ENCODE data around the gene GPC6.
A peak's percentile ranks its signal among the peaks of the same experiment; 100 is the strongest.

GPC6 gene

GRCh38 chr13:94317063-94317491 lies 1090.5 kb downstream of the GPC6 start:
- DNase-seq = peak; percentile 70

DNA sequence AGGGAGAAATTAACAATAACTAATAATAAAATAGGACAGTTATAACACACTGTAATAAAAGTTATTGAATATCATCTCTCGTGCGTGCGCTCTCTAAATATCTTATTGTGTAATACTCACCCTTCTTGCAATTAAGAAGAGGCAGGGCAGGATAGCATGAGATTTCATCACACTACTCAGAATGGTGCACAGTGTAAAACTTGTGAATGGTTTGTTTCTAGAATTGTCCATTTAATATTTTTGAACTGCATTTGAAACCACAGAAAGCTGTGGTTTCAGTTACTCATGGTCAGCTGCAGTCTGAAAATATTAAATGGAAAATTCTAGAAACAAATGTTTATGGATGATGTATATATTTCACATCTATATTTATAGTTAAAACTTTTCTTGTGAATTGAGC lies 1091.8 kb downstream of the GPC6 start:
- DNase-seq = no peak

- DNase-seq = no peak
Measured at GRCh38 chr13:94319501-94319900, 1092.9 kb downstream of the GPC6 start.

DNA sequence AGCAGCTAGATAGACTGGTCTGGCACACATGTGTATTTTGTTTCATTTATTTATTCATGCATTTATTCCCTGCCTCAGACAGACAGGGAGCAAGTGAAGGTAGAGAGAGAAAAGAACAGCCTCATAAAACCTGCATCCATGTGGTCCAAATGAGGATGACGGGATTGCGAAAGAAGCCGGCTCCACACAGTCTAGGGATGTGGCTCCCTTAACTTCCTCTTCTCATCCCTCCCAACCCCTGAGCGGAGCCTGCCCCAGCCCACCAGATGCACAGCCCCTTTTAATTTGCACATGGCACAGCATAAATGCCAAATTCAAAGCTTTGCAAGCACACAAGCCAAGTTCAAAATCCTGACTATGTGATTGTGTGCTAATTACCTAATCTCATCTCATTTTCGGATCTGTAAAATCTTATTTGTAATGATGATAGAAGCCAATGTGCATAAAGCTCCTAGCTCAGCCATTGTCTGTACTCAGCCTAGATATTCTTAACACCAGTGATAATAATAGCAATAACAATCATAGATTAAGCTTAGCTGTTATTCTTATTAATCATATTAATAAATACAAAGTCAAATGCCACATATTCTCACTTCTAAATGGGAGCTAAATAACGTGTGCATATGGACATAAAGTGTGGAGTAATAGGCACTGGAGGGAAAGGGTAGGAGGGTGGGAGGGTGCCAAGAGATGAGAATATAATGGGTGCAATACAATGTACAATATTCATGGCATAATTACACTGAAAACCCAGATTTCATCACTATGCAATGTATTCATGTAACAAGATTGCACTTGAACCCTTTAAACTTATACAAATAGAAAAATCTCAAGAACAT lies 1096.5 kb downstream of the GPC6 start:
- no peak for DNase-seq

DNA sequence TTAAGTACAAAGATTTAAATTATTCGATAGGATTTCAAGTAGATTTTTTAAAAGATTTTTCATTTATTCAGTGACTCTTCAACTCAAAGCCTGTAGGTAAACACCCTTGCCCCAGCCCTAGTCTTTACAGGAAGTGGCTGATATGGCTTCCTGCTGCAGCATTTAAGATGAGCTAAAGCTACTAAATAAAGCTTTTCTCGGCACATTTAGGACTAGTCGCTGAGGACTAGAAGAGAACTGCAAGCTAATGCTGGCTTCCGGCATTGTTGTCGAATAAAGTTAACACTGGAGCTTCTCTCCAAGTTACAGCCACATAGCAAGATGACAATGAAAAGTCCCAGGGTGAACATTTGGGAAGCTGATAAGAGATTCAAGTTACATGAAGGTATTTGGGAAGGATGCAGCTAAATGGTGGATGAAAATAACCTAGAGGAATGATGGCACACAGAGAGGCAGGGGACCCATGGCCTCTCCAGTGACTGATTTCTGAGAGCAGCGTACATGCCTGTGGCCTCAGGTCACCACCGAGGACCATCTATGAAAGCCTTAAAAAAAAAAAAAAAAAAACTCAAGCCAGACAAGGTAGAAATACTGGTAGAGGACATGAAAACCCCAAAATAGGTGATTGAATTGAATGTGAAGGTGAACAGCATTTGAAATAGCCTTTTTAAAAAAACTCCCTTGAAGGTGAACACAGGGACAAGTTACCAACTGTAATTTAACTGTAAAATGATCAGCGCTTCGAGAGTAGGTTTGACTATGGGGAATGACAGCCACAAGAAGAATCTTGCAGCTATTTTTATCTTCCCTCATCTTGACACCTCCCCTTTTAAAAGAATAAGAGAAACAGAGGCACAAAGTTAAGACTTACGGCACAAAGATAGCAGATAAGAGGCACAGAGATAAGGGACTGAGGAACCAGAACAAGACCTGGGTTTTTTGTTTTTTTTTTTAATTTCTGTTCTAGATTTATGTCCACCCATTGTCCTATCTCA lies 1097.5 kb downstream of the GPC6 start:
- DNase-seq = peak; percentile 37

DNA sequence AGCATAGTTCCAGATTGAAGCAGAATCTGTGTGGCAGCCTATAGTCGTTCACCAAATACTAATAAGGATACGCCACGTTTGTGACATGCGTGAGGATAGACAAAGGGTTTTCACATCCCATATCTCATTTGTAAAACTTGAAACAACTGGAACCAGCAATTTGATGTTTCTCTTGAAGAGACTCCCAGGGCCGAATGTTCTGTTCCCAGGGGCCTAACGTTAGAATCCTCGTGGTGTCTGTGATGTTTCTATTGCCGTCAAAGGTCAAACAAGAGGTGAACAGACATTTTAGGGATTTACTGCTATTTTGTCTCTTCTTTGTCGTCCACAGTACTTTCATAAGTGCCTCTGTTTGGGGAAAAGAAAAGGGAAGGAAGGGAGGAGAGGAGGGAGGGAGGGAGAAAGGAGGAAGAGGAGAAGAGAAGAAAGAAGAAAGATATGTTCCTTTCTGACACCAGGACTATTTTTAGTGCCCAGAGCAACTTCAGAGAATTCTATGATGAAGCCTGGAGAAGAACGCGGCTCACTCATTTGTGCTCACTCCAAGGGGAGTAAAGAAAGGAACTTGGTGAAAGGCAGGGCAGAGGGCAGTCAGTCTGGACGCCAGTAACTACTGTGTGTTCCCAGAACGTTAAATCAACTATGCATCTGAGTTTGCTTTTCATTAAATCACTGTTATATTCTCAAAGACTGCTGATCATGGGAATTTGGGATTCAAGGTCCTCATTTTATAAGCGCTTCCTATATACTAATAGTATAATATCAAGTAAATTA lies 1098.3 kb downstream of the GPC6 start:
- DNase-seq = no peak

- DNase-seq = no peak
Measured at GRCh38 chr13:94325650-94326049, 1099.0 kb downstream of the GPC6 start.

- DNase-seq = peak; percentile 77
Measured at GRCh38 chr13:94327318-94327717, 1100.7 kb downstream of the GPC6 start.

- no peak for DNase-seq
Measured at GRCh38 chr13:94328381-94329041, 1101.9 kb downstream of the GPC6 start.

DNA sequence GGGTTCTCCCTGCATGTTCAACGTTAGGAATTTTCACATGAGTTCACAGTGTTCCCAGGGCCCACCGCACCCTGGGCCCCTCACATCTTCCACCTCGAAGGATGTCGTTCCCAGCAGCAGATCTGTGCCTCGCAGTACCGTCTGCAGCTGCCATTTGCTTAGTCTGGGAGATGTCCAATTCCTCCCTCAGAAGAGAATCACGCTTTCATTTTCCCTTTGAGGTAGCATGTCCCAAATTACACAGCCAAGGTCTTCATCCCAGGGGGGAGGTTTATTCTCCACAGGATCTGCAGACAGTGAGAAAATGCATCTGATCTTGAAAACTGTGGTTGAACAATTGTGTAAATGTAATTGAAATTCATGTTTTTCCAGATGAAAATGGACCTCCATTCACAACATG lies 1102.7 kb downstream of the GPC6 start:
- no peak for DNase-seq

DNA sequence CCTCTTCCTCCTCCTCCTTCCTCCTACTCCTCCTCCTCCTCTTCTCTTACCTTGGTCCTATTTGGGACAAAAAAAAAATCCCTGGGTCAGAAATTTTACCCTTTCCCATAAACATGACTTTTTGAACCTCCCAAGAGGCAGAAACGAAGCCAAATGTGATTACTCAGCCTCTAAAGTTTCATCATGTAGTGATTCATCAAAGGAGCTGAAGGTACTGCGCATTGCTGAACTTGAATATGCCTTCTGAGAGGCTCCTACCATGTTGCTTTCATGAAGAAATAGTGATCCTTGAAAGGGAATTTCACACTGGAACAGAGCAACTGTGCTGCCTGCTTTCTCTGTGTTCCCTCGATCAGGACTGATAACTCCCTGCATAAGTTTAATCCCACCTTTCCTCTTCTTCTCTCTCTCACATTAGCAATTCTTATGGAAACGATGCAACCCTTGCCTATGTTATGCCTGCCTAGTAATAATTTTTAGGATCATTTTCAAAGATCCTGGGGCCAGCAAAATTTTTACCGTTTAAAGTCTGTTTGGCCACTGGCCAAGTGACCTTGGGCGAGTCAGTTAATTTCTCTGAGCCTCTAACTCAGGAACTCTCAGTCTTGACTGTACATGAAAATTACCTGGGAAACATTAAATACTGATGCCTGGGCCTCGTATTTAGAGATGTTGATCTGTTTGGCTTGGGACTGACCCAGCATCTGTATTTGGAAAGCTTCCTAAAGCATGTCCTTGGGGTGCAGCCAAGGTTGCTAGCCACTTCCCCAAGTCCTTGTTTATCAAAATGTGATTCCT lies 1103.3 kb downstream of the GPC6 start:
- DNase-seq = peak; percentile 28

DNA sequence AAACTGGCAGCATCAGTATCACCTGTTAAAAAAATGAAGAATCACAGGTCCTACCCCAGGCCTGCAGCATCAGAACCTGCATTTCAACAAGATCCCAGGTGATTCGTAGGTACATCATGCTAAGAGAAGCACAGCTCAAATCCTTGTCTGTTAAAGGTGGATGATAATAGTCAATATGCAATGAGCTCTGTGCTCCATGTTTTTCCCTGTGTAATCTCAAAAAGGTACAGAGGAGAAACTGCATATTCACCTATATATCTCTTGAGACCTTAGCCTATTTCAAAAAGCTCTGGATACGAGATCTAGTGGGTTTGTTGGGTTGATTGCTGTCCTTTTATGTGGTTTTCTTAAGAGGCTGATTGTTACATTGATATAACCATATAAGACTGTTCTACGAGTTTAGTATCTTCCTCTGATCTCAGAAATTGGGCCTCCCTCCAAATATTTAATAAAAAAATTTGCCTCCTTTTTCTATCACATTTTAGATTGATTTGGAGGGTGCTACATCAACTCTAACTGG lies 1104.0 kb downstream of the GPC6 start:
- DNase-seq = no peak

- no peak for DNase-seq
Measured at GRCh38 chr13:94331281-94331680, 1104.7 kb downstream of the GPC6 start.

DNA sequence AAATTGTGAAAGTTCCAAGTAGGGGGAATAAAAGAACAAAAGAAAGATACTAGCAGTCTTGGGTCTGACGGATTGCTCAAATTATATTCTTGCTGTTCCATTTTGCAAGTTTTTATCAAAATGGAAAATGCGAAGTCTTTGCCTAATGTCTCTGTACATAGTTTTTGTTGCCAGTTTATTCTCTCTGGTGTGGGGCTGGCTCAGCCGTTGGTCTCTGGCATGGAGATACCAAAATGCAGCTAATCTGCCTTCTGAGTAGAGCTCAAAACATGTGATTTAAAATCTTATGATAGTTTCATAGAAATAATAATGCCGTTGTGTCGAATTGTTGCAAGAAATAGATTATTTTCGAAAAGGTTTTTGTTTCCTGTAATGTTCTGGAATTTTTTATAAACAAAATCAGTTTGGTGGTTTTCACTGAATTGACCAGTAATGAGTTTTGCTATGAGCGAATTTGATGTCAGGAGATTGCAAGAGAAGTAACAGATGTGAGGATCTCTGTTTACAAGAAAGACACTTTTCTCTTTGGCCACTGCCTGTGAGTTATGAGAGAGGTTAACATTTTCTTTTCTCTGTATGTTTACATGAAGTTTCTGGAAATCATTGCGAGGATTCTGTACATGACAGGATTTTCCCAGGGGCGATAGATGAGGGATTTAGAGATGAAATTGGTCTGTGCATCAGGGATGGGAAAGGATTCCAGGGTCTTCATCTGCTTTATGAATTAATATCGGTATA lies 1105.9 kb downstream of the GPC6 start:
- no peak for DNase-seq

- DNase-seq = no peak
Measured at GRCh38 chr13:94333131-94333820, 1106.7 kb downstream of the GPC6 start.

DNA sequence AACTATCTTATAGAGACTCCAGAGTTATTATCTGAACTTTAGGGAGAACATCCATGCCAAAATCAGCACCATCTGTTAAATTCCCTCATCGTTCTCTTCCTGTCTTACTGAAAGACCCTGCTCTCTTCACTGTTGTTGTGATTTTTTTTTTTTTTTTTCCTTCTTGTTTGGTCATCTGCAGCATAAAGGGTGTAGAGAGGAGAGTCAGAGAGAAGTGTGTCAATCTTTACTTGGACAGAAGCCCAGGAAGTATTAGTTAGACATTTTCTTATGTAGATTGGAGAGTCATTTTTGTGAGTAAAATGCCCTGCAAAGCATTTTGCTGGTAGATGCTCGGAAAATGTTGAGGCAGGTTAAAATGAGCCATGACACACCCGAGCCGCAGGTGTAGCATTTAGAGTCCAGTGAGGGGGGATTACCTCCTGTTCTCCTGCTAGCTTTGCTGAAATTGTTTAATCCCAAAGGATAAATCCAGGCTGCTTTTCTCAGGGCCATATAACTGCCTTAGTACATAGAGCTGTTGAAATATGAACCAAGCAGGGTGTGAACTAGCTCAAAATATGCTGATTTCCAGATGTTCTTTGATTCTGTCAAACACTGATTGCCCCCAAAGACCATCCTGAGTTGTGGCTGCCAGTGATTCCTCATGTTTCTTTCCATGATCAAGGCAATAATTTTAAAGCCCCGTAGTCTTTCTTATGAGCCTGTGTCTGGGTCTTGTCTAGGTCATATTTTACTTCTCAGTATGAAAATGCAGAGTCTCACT lies 1109.3 kb downstream of the GPC6 start:
- DNase-seq = no peak

DNA sequence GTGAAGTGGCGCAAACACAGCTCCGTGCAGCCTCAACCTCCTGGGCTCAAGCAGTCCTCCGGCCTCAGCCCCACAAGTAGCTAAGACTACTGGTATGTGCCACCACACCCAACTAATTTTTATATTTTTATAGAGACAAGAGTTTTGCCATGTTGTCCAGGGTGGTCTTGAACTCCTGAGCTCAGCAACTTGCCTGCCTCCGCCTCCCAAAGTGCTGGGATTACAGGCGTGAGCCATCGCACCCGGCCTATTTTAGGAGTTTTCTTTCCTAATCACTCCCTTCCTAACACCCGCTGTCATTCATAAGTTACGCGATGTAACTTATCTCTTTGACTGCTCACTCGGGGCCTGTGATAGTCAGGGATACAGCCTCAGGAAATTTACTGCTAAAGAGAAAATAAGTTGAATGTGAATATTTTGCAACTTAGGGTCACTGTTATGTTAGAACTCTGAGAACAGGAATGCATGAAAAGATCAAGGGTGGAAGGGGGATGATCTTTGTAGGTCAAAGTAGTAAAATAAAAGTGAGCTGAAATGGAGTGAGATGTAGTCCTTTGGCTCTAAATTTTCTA lies 1112.6 kb downstream of the GPC6 start:
- no peak for DNase-seq

- no peak for DNase-seq
Measured at GRCh38 chr13:94342436-94343242, 1116.0 kb downstream of the GPC6 start.

All from activated CD4-positive, alpha-beta T cell treated with anti-CD3 and anti-CD28 coated beads, Interleukin-2, Interleukin-6, amounts not matched to agents 100 ng/mL and 50 ng/mL, durations not matched to agents 16 hours and 8 hours (primary cell).